Hepatocyte (in vitro differentiated cells): Measurements from ENCODE around the gene MTA2.

Experiments used
- EZH2 ChIP-seq: fragments of 200-600 bp; sonication (generic); IDR thresholded peaks from 2 replicates; pipeline ENCODE4 v1.6.1; 2016; ENCODE audit warnings: antibody characterized with exemption, mild to moderate bottlenecking, borderline replicate concordance
- EZH2phosphoT487 ChIP-seq: fragments of 200-600 bp; sonication (generic); IDR thresholded peaks from one replicate; pipeline ENCODE4 v1.6.1; 2018; ENCODE audit warnings: antibody characterized with exemption, mild to moderate bottlenecking, low read depth, moderate library complexity; ENCODE audit not compliant: unreplicated experiment, severe bottlenecking
- TF ChIP-seq, protein P1 (sequence below): fragments of 200-600 bp; sonication (generic); IDR thresholded peaks from 2 replicates; pipeline ENCODE4 v1.5.1; 2016; ENCODE audit warnings: antibody characterized with exemption, mild to moderate bottlenecking; ENCODE audit not compliant: poor library complexity

GRCh38 chr11:62555464-62556107, 46.1 kb downstream of the MTA2 start:
- TF ChIP-seq, protein P1, sequence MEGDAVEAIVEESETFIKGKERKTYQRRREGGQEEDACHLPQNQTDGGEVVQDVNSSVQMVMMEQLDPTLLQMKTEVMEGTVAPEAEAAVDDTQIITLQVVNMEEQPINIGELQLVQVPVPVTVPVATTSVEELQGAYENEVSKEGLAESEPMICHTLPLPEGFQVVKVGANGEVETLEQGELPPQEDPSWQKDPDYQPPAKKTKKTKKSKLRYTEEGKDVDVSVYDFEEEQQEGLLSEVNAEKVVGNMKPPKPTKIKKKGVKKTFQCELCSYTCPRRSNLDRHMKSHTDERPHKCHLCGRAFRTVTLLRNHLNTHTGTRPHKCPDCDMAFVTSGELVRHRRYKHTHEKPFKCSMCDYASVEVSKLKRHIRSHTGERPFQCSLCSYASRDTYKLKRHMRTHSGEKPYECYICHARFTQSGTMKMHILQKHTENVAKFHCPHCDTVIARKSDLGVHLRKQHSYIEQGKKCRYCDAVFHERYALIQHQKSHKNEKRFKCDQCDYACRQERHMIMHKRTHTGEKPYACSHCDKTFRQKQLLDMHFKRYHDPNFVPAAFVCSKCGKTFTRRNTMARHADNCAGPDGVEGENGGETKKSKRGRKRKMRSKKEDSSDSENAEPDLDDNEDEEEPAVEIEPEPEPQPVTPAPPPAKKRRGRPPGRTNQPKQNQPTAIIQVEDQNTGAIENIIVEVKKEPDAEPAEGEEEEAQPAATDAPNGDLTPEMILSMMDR = no peak
- TF ChIP-seq EZH2 (no peak), EZH2phosphoT487 (no peak)
